Measurements from ENCODE around the gene AGBL5.
"Not testable (repeated sequence)": the region's sequence is repeated elsewhere in the genome, so short reads cannot be mapped to it uniquely, and the experiment has no call there.

AGBL5 gene

DNA sequence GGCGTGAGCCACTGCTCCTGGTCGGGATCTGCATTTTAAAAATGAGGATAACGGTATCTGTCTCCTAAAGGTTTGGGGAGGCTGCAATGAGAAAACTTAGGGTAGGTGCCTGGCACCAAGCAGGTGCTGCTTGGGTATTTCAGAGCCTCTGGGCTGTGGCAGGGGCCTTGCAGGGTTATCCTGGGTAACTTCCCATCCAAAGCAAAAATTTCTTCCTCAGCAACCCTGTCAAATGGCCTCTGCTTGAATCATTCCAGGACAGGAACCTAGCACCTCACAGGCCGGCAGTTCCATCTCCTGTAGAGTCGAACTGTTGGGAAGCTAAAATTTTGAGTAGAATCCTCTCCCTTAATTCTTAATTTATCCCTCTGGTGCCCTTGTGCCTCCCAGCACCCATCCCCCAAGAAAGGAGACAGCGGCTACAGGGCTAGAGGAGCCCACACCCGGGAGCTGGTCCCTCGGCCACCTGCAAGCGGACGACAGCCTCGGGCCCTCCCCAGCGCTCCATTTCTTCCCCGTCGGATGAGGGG, 66.6 kb downstream of the AGBL5 start:
- Histone ChIP-seq H3K4me3 (ENCODE audit: low read length) (peak overlapping the region; percentile 63), H3K4me1 (ENCODE audit: control insufficient read depth, insufficient read depth, low read length) (no peaks in the 10 kb centered on the region), H3K9ac (ENCODE audit: low read length) (no peak overlapping the region), H3K36me3 (ENCODE audit: control insufficient read depth, insufficient read depth, low read length) (no peaks in the 10 kb centered on the region), H3K27me3 (ENCODE audit: control insufficient read depth, insufficient read depth, low read length) (peaks cover 7% of the 10 kb centered on the region), H3K27ac (ENCODE audit: low read depth, low read length) (no peak overlapping the region)

DNA sequence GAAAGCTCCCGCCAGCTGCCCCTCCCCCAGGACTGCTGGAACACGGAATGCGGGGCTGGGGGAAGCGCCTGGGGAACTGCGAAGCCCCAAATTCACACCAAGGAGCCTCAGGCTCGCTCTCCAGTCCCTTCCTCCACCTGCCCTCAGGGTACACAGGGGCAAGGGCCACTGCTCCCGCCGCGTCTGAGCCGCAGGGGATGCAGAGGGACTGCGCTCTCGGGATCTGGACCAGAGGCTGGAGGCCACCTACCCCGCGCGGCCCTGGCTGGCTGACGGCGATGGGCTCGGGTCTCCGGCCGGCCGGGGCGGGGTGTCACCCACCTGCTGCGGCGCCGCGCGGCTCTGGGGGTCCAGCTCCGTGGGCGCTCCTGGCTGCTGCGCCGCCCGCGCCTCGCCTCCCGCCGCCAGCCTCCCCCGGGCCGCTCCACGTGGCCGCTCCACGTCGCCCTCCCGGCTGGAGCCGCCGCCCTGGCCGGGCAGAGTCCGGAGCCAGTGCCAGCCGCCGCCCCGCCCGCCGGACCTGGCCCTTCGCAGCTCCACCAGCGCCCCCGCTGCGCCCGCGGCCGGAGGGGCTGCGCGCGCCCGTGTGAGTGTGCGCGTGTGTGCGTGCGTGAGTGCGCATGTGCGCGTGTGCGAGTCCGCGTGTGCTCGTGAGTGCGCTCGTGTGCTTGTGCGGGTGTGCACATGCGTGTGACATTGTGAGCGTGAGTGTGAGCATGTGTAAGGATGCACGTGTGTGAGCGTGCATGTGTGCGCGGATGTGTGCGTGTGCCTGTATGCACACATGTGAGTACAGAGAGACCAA, 67.3 kb downstream of the AGBL5 start, which contains the start of gene CGREF1:
Gene CGREF1 (minus strand): TSS at position 604 of the 805 bp plus-strand sequence. CDS start 14,762 bp downstream, outside the sequence.
- no peaks in the 10 kb centered on the region for H3K4me1 ChIP-seq (ENCODE audit: control insufficient read depth, insufficient read depth, low read length)
- H3K36me3 ChIP-seq (ENCODE audit: control insufficient read depth, insufficient read depth, low read length): no peaks in the 10 kb centered on the region
- peaks cover 7% of the 10 kb centered on the region for H3K27me3 ChIP-seq (ENCODE audit: control insufficient read depth, insufficient read depth, low read length)
- no peak within 1 kb of the TSS for H3K27ac ChIP-seq (ENCODE audit: low read depth, low read length)
- H3K4me3 ChIP-seq (ENCODE audit: low read length): peak within 1 kb of the TSS; percentile 63
- no peak within 1 kb of the TSS for H3K9ac ChIP-seq (ENCODE audit: low read length)

DNA sequence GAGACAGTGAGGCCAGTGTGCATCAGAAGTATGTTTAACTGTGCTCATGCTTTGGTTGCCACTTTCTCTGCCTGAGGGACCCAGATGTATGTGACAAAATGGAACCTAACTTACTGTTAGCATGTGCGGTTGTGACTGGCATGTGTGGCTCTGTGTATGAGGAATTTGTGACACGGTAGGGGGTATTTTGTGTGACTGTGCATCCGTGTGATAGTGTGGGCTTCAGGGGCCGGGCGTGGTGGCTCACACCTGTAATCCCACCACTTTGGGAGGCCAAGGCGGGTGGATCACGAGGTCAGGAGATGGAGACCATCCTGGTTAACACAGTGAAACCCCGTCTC, 67.8 kb downstream of the AGBL5 start:
- H3K9ac ChIP-seq (ENCODE audit: low read length); H3K27ac ChIP-seq (ENCODE audit: low read depth, low read length): not testable (repeated sequence)
- H3K4me3 ChIP-seq (ENCODE audit: low read length): peak overlapping the region; percentile 63

More for the DNA sequence above, 67.8 kb downstream of the AGBL5 start:
- H3K4me1 ChIP-seq (ENCODE audit: control insufficient read depth, insufficient read depth, low read length); H3K27me3 ChIP-seq (ENCODE audit: control insufficient read depth, insufficient read depth, low read length); H3K36me3 ChIP-seq (ENCODE audit: control insufficient read depth, insufficient read depth, low read length): not testable (repeated sequence)

Data from rectal smooth muscle tissue (tissue), 1 donor.